SU-DHL-6 (cell line): Measurements from ENCODE around the gene ITGA11.

ENCODE experiments used
- H2AFZ ChIP-seq: fragments of 200-600 bp; sonication (generic); 2 replicates; pipeline ENCODE4 v1.6.1; 2014; ENCODE audit warnings: low read depth, mild to moderate bottlenecking, moderate library complexity, mixed read lengths, antibody characterized with exemption, low read length; ENCODE audit not compliant: severe bottlenecking
- H3F3A ChIP-seq: fragments of 200-600 bp; shearing (Covaris generic); 2 replicates; pipeline ENCODE4 v1.6.0; 2016; ENCODE audit warnings: antibody characterized with exemption, mild to moderate bottlenecking; ENCODE audit not compliant: insufficient read depth
- H3K27ac ChIP-seq: fragments of 200-600 bp; sonication (generic); 2 replicates; pipeline ENCODE4 v1.5.1; 2016; ENCODE audit warnings: low read depth, mild to moderate bottlenecking, low read length, moderate library complexity, mixed read lengths
- H3K27me3 ChIP-seq: fragments of 200-600 bp; sonication (generic), shearing (Covaris generic); 2 replicates; pipeline ENCODE4 v1.6.0; 2014; ENCODE audit warnings: mild to moderate bottlenecking, low read length
- H3K36me3 ChIP-seq: fragments of 200-600 bp; sonication (generic); 2 replicates; pipeline ENCODE4 v1.6.1; 2014; ENCODE audit warnings: mild to moderate bottlenecking, low read length, mixed read lengths
- H3K4me2 ChIP-seq: fragments of 300-600, 200-600 bp; shearing (Covaris generic), sonication (generic); 2 replicates; pipeline ENCODE4 v1.6.0; 2014; ENCODE audit warnings: low read length, low read depth, mild to moderate bottlenecking; ENCODE audit not compliant: poor library complexity, severe bottlenecking
- H3K4me3 ChIP-seq: fragments of 200-600 bp; sonication (generic); 2 replicates; pipeline ENCODE4 v1.5.1; 2014; ENCODE audit warnings: antibody characterized with exemption, low read length, mild to moderate bottlenecking, mixed read lengths; ENCODE audit not compliant: insufficient read depth, poor library complexity, severe bottlenecking
- H3K79me2 ChIP-seq: fragments of 200-600 bp; sonication (generic); 2 replicates; pipeline ENCODE4 v1.6.1; 2014; ENCODE audit warnings: mild to moderate bottlenecking, low read length, moderate library complexity; ENCODE audit not compliant: insufficient read depth
- H3K9ac ChIP-seq: fragments of 200-600 bp; sonication (generic); 2 replicates; pipeline ENCODE4 v1.7.0; 2014; ENCODE audit warnings: mild to moderate bottlenecking, low read length
- H3K9me2 ChIP-seq: fragments of 200-600 bp; sonication (generic); replicated peaks from 2 replicates; pipeline ENCODE4 v1.6.1; 2014; ENCODE audit warnings: low read length; ENCODE audit not compliant: insufficient read depth
- H3K9me3 ChIP-seq: fragments of 200-600 bp; sonication (generic); 2 replicates; pipeline ENCODE4 v1.6.1; 2014; ENCODE audit warnings: low read length, mixed read lengths; ENCODE audit not compliant: insufficient read depth
- H4K20me1 ChIP-seq: fragments of 200-600 bp; sonication (generic); 2 replicates; pipeline ENCODE4 v1.6.1; 2014; ENCODE audit warnings: low read depth, mild to moderate bottlenecking, antibody characterized with exemption, low read length, moderate library complexity, mixed read lengths
- CTCF ChIP-seq: fragments of 200-600 bp; sonication (generic); IDR thresholded peaks from one replicate; pipeline ENCODE4 v1.5.1; 2017; ENCODE audit warnings: antibody characterized with exemption, mild to moderate bottlenecking, low read length, moderate library complexity; ENCODE audit not compliant: insufficient read depth, poor library complexity, severe bottlenecking
- EZH2phosphoT487 ChIP-seq: fragments of 200-600 bp; sonication (generic), shearing (Covaris generic); conservative IDR thresholded peaks from 2 replicates; pipeline ENCODE4 v1.6.1; 2018; ENCODE audit warnings: mild to moderate bottlenecking, antibody characterized with exemption, low read length, moderate library complexity, mixed read lengths

Gene ITGA11

GRCh38 chr15:68261980-68262379 lies 170.0 kb downstream of the ITGA11 start:
- Histone ChIP-seq H3K9ac (no peak overlapping the region), H3K9me2 (no peaks in the 10 kb centered on the region), H3K27ac (no peak overlapping the region), H3K79me2 (no peaks in the 10 kb centered on the region), H3K27me3 (0 out of 2 replicates have a peak, but pooled peaks cover 3% of the 10 kb centered on the region), H3K9me3 (no peaks in the 10 kb centered on the region), H4K20me1 (no peaks in the 10 kb centered on the region), H3K4me2 (no peak overlapping the region), H3K36me3 (no peaks in the 10 kb centered on the region), H3F3A (no peaks in the 10 kb centered on the region), H2AFZ (no peak overlapping the region), H3K4me3 (no peak overlapping the region)
- TF ChIP-seq EZH2phosphoT487 = no peak
- TF ChIP-seq CTCF = no peak

GRCh38 chr15:68261241-68261640 lies 170.7 kb downstream of the ITGA11 start:
- no peaks in the 10 kb centered on the region for H3K9me3 ChIP-seq
- no peaks in the 10 kb centered on the region for H3K79me2 ChIP-seq
- no peak for TF ChIP-seq EZH2phosphoT487
- no peak for TF ChIP-seq CTCF
- H3K36me3 ChIP-seq = no peaks in the 10 kb centered on the region
- no peaks in the 10 kb centered on the region for H3K9me2 ChIP-seq
- 0 out of 2 replicates have a peak, but pooled peaks cover 3% of the 10 kb centered on the region for H3K27me3 ChIP-seq
- no peak overlapping the region for H2AFZ ChIP-seq
- no peak overlapping the region for H3K4me3 ChIP-seq
- no peaks in the 10 kb centered on the region for H4K20me1 ChIP-seq
- no peak overlapping the region for H3K27ac ChIP-seq
- no peaks in the 10 kb centered on the region for H3F3A ChIP-seq
- H3K4me2 ChIP-seq = no peak overlapping the region
- no peak overlapping the region for H3K9ac ChIP-seq

- TF ChIP-seq CTCF (no peak), EZH2phosphoT487 (no peak)
- H3K79me2 ChIP-seq = no peaks in the 10 kb centered on the region
Observed at GRCh38 chr15:68259883-68260282, 172.1 kb downstream of the ITGA11 start.

More at GRCh38 chr15:68259883-68260282, 172.1 kb downstream of the ITGA11 start:
- no peaks in the 10 kb centered on the region for H3K9me3 ChIP-seq
- no peaks in the 10 kb centered on the region for H3K9me2 ChIP-seq
- H3K27me3 ChIP-seq = no peaks in the 10 kb centered on the region
- no peak overlapping the region for H3K9ac ChIP-seq
- H3K4me2 ChIP-seq = no peak overlapping the region
- H2AFZ ChIP-seq = no peak overlapping the region
- H3F3A ChIP-seq = no peaks in the 10 kb centered on the region
- H3K27ac ChIP-seq = no peak overlapping the region
- H3K4me3 ChIP-seq = no peak overlapping the region
- no peaks in the 10 kb centered on the region for H4K20me1 ChIP-seq
- no peaks in the 10 kb centered on the region for H3K36me3 ChIP-seq
